Stimulated activated CD4-positive, alpha-beta T cell treated with anti-CD3 and anti-CD28 coated beads, Interleukin-1b, Interleukin-23, amount 100 ng/mL, for 48 hours (primary cell): ENCODE measurements around the gene DPP6.

Source experiments
- DNase-seq: peaks from one replicate; pipeline ENCODE4 v3.0.0-alpha.2; 2020

Gene DPP6

DNA sequence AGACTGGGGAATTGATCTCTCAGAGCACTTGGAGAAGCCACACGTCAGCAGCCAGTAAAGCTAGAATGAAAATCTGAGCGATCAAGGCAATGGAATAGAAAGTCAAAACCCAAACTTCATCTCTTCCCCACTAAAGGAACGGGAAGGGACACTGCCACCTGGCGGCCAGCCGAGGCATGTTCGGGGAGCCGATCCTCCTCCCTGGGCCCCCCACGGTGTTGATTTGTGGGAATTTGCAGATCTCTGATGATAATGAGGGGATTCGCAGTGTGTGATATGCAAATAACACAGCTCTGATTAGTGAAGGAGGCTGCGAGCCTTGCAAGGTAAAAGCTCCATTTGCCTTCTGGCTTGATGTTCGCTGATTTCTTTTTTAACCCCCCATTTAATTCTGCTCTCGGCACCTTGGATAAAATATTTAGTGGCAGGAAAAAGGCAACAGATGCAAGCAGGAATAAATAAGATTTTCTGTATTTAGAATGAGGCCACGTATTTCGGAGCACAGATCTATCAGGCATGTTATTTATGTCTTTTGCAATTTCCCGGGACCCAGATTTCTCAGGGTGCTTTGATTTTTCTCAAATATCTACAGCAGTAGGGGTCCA is 692.2 kb downstream of the DPP6 start:
- DNase-seq, result peak; percentile 12

DNA sequence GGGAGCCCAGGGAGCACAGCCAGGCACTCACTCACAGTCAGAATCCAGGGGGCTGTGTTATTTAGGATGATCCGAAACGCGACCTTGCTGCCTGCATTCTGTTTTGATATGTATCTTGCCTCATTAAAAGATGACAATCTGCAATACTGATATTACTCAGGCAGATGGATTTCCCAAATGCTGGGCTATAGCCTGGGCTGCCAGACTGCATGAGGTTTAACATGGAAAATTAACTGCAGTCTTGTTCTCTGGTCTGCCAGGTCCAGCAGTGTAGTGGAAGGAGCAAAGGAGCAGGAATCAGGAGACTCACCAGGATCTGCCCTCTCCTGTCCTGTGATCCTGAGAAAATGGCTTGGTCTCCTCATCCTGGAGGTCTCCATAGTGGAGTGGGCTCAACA is 692.7 kb downstream of the DPP6 start:
- DNase-seq, result no peak

DNA sequence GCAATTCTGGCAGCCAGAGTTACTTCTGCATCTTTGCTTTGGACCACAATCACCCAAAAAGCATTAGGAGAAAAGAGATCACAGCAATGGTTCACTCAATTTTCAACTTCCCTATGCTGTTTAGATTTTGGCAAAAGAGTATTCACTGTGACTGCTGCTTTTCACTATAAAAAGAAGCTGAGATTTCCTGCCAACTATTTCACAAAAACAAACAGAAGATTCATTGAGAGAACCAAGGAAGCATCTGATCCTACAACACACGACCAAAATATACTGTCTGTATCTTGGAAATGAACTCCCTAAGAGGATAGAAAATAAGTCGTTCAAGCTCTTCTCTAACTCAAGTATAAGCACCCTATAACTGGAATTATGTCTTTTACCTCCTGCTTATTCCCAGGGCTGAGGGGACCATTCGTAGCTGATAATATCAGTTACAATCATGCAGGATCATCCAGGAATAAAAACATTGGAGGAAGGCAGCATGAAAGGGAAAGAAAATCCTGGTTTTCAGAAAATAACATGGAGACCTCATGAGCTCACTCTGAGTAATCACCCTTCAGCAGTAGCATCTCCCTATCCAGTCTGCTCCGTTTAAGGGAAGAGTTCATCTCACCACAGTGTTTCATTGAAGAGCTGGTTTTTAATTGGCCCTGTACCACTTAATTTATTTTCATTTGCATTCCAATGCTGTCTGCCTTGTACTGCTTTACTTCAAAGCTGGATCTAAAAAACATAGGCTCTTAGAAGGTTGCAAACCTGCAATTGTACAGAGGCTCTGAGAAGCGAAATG is 694.6 kb downstream of the DPP6 start:
- DNase-seq, result no peak

DNA sequence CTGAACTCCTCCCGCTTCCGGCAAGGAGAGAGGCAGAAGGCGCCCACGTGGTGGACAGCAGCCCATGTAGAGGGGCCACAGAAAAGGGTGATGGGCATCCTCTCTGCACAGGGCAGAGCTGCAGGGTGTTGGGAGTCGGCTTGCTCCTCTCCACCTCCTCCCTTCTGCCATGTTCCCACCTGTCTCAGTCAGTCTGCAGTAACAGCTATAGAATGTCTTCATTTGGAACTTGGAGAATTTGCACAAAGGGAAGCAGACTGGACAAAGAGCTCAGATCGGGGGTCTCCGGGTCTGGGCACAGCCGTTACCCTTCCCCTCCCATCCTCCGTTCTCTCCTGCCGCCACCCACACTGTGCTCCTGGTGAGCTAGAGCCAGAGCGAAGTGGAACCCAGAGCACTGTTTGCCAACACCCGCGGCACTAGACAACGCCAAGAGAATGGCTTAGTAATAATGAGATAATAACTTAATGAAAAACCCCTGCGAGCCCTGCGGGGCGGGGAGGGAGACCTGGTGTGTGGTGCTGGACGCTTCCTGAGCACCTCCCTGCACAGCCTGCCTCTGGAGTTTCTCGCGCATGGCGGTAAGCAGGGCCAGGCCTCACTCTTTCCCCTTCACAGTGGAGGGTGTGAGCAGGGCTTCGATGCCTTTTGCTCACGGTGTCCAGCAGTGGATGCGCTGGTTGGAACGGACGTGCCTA is 696.0 kb downstream of the DPP6 start:
- DNase-seq, result no peak

DNA sequence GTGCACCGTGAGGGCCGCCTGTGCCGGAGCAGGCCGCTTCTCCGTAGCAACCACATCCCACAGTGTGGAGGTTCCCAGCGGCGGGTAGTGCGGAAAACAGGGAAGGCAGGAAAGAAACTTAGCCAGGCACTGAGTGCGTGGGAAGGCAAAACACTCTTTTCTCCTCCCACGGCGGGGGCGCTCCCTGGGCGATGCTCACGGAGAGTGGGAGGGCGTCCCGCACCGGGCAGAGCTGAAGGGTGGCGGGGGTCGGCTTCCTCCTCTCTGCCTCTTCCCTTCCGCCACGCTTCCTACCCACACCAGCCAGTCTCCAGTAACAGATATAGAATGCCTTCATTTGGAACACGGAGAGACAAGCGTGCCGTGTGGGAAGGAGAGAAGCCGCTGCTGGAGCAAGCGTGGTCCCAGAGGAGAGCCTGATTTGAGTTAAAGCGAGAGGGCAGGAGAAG is 698.2 kb downstream of the DPP6 start:
- DNase-seq, result no peak

DNA sequence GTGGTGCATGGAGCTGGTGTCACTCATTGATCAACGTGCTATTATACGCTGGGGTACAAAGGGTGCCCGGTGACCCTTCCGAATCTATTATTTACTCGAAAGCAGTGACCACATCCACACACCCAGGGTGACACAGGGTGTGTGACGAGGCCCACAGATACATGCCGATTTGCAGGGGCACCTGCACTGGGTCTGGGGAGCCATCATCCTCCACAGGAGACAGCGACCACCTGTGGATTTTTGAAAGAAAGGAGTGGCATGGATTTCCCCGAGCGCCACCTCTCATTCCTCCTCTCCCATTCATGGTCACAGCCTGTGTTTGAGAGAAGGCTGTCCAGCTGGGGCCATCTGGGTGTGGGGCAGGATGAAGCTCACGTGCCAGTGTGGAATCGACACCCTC is 701.0 kb downstream of the DPP6 start:
- DNase-seq, result no peak

DNA sequence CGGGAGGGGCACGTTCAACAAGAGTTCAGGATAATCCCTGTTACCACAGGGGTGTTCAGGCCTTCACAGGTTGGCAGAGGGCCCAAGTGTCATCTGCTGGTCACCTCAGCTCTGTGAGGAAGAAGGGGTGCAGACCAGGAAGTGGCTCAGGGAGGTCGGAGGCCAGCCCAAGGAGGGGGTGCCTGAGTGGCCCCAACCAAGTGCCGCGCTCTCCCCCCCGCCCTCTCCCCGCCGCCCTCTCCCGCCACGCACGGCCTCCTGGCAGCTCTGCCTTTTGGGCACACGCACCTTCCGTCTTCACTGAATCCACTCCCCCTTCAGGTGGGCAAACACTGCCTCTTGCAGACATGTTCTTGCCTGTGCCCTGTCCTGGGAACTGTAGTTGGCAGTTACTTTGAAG is 705.6 kb downstream of the DPP6 start:
- no peak for DNase-seq

DNA sequence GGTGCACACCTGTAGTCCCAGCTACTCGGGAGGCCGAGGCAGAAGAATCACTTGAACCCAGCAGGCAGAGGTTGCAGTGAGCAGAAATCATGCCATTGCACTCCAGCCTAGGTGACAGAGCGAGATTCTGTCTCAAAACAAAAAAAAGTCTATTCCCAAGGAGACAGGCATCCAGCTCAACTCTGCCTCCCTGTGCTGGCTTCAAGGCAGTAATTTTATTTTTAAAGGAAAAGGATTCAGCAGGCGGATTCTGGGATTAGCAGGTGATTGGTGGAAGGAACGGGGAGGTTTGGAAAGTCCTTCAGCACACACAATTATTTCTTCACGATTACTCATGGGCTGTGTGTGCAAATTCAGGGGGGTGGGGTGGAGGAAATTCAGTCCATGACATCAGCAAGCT is 707.8 kb downstream of the DPP6 start:
- DNase-seq, result no peak

DNA sequence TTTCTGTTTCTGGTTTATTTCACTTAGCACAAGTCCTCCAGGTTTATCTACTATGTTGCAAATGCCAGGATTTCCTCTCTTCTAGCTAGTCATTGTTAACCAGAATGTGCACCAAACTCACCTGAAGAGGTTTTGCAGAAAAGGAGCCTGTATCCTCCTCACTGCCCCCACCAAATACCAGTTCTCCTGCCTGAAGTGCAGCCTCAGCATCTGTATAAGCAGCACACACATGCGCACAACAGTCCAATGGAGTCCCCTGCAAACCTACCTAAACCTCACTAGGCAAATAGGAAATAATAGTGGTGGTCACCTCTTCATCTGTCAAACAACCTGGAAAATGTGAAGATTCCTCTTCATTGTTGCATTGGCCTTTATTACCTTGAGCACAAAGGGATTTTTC is 712.9 kb downstream of the DPP6 start:
- DNase-seq, result no peak

DNA sequence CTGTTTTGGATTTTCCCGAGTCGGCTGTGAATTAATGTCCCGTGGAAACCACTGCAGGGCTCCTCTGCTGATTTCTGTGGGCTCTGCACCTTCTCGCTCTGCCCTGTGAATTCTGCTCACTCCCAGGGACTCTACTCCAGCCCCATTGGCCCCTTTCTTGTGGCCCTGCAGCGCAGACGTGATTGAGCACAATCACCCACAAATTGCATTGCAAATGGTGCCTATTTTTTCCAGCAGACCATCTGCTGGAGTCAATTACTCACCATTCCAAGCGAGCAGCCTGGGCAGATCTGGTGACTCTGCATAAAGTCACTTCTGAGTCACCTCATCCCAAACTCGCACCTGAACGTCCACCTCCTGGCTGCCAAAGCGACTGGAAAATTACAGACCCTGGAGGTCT is 714.9 kb downstream of the DPP6 start:
- DNase-seq, result no peak

DNA sequence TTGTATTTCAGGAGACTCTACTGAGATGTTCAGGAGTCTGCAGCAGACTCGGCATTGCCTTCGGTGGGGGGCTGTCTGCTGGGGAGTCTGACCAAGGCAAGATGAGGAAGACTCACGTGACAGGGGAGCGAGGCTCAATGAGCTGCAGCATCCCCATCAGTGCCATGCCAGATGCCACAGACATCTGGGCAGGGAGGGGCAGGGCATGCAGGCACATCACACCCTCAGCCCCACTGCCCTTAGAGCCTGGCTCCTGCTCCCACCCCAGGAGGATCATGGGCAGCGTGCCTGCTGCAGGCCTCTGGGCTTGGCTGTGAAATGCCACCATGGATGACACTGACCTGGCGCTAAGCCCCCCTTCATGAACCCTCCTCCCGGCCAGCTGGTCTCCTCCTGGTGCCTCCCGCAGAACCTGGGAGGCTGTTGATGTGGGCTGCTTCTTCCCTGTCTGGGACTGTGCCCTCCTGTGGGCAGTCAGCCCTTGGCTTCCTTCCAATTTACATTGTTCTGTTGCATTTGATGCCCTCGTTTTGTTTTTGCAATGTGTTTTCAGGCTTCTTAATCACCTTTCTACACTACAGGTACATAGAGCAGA is 715.7 kb downstream of the DPP6 start:
- DNase-seq, result no peak

DNA sequence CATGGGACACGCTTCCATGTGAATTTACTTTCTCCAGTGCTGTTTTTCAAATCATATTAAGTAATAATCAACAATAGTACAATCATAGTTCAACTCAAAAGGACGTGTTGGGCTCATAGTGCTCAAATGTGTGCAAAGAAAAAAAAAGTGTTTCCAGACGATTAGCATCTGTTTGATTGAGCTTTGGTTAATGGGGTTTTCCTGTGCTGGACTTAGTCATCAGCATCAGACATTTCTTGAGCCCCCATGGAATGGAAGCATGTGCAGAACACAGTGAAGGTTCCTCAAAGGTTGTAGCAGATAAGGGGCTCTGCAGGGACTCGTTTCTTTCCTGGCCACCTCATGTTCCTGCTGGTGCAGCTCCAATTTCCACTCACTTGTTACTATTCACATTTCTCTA is 716.8 kb downstream of the DPP6 start:
- no peak for DNase-seq

DNA sequence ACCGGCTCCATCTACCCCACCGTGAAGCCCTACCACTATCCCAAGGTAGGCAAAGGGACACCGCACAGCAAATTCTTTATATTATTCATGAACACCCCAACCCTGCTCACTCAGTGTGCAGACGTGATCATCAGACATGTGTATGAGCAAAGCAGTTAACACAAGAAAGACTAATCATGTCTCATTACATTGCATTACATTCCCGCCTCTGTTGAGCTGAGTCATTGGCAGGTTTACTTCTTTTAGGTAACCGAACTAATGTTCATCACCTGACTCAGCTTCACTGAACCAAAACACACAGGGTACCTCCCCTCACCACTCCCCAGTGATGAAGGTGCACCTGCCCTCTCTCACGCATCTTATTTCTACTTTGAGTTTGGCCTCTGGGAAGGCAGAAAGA is 717.3 kb downstream of the DPP6 start:
- no peak for DNase-seq

DNA sequence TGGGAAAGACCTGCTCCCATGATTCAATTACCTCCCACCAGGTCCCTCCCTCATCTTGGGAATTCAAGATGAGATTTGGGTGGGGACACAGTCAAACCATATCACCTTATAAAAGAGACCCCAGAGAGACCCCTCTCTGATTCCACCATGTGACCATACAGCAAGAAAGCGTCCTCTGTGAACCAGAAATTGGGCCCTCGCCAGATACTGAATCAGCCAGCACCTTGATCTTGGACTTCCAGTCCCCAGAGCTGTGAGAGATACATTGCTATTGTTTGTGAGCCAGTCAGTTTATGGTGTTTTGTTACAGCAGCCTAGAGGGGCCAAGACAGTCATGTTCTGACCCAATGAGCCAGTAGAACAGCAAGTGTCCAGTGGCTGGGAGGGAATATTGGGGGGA is 718.2 kb downstream of the DPP6 start:
- DNase-seq, result no peak

DNA sequence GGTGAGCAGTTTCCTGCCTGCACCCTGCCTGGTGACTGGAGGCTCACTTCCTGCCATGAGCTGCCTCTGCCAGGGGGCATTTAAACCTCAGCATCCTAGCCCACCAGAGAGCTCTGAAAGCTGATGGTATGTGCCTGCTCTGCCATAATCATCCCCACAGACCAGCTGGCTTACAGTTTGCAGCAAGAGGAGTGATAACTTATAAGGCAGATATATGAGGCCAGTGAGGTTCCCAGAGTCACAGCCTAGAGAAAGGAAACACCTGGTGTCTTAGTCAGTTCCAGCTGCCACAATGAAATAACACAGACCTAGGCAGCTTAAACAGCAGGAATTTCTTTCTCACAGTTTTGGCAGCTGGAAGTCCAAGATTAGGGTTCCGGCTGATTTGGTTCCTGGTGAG is 718.8 kb downstream of the DPP6 start:
- no peak for DNase-seq

DNA sequence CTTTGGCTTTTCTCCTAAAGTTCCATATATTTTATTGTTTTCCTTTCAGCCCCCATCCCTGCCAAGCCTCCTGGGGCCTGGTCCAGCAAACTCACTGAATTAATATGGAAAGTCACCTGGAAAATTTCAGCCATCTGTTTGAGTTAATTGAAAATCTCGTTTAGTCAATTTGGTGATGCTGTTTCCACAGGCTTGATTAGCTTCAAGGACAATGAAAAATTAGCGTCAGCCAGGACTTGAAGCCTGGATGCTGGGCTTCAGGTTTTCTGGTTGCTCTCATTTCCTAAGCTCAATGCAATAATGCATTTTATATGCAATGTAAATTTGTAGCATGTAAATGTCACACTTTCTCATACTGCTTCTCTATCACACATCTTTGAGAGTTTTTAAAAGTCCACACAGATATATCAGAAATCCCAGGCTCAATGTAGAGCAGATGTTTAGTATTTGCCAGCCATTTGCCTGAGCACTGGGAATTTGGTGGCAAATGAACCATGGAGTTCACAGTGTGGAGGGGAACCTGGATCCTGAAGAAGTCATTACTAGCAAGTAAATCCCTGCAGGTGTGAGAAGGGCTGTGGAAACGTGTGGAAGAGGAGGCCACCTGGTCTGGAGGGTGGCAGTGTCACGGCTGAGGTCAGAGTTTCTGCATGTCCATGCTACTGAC is 722.2 kb downstream of the DPP6 start:
- no peak for DNase-seq

DNA sequence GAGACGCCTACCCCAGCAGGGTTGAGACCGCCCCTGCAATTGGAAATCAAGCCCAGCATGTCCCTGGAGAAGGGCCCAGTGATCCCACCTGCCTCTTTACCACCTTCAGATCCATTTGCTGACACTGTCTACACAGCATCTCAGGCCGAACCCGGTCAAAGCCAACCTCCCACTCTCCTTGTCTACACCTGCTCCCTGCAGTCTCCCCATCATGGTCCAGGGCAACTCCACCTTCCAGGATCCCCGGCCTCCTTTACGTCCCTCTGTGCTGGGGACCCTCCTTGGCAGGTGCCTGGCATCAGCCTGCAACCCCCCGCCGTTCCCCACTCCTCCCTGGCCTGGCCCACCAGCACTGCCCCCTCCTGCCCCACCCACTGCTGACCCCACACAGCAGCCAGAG is 723.5 kb downstream of the DPP6 start:
- DNase-seq, result no peak

DNA sequence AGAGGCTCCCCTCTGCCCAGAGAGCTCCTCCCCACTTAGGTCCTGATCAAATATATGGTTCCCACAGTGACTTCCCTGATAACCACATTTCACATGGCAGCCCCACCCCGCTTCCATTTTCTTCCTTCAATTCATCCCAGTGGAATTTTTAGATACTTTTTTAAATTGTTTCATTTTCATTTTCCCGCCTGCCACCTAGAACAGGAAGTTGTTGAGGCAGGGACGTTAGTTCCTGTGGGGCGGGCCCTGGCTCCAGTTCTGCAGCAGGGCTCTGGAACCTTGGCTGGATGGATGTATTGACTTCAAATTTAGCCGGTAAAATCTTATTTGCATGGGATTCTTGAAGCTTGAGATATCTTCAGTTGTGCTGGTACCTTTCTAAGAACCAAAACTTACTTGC is 724.2 kb downstream of the DPP6 start:
- DNase-seq, result no peak

DNA sequence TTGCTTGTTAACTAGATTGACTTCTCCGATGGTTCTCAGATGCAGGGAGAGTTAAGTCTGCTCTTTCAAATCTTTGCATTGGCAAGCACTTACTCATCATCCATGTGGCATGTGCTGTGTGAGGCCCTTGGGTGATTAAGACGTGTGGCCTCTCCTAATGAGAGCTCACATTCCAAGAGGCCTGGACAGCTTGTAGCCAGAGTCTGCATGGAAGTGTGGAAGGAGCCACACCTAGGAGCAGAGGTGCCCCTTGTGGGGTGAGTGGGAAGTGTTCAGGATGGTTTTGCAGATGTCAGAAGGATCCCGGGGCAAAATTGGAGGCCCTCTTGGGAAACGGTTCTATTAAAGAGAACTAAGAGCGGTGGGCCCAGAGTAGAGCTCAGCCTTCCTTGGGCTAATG is 724.8 kb downstream of the DPP6 start:
- no peak for DNase-seq

DNA sequence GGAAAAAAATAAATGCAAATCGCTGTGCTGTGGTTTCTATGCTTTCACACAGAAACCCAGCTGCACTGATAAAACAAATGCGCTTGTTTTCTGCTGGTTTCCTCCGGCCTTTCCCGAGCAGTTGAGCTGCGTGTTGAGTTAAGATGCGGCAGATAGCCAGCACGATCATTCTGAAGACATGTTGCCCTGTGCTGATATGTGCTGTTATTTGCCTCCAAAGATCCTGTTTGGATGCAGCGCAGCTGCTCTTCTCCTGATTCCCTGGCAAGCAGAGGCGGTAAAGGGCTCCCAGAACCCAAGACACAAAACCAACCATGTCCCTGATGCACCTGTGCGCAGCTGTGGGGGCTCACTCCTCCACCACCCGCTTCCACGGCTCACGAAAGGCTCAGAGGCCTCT is 725.3 kb downstream of the DPP6 start:
- DNase-seq, result no peak

DNA sequence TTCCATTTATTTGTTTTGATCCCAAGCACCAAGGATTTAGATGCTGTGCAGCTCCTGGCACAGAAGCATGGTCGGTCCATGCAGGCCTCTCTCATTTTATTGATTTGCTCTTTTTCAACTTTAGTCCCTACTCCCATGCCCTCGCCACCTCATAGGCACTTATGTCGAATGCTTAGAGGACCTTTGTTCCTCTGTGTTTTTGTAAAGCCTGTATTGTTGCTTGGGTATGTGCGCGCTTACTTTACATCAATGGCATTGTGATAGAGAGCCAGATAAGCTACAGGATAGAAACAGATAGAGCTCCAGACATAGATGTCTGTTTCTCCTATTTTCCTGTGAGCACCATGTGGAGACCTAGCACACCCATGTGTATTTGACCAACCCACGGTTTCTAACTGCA is 725.7 kb downstream of the DPP6 start:
- no peak for DNase-seq

DNA sequence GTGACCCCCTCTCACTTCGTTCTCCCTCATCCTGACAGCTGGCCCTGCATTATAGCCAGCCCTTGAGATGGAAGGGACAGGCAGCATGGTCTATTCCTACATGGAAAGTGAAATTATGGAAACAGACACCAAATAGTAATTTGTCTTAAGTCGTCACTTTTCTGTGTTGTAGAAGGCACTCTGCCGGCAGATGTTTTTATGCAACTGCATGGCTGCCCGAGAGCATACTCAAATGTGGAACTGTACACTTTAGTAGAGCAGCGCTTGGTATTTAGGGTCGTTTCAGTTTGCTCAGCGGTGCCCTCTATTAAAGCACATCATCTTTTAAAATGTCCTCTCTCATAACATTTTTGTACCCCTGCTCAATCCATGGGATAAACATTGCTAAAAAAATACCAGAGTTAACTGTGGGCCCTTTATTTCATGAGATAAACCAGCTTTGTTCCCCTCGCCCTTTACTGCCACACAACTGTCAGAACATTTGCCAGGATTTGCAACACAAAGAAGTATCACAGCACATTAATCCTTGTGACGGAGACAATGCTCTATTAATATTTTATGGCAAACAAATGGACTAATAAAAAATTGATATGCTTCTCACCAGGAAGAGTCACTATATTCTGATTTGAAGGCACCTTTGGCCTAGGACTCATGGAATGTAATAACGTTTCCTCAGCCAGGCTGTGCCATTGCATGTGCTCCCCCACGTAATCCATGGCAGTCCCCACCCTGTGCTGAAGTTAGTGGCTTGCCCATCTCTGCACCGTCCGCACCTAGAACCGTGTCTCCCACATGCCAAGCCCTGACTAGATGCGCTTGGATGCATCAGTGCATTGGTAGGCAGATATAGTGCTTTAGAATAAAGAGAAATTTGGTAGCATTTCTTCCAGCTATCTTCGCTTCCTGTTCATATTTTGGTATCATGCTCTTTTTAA is 729.4 kb downstream of the DPP6 start:
- DNase-seq, result no peak
